Measurements from ENCODE around the gene USP35.
"Not testable (repeated sequence)": the region's sequence is repeated elsewhere in the genome, so short reads cannot be mapped to it uniquely, and the experiment has no call there.

The USP35 gene

DNA sequence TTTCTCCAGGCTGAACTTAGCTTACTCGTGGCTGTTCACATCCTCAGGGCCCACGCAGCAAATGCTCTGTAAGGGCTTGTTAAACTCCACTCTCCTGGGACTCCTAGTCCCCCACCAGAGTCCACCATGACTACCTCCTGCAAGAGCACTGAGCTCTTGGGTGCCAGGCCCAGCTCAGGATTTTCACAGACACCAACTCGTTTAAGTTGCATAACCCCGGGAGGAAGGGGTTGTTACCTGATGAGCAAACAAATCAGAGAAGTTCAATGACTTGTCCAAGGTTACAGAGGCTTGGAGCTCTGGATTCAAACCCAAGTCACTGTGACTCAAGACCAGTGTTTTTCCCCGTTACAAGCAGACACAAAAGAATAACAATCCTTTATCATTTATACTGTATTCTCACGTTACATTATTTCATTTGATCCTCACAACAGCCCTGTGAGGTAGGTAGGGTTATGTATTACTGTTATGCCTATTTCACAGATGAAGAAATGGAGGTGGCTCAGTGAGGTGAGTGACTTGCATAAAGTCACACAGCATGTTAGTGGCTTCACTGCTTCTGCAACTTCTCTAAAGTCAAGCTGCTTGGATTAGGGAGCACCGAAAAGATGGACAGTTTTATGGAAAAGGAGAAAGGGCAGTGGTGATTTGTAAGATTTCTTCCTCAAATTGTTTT is 17.7 kb upstream of the USP35 start:
- no peak for DNase-seq

DNA sequence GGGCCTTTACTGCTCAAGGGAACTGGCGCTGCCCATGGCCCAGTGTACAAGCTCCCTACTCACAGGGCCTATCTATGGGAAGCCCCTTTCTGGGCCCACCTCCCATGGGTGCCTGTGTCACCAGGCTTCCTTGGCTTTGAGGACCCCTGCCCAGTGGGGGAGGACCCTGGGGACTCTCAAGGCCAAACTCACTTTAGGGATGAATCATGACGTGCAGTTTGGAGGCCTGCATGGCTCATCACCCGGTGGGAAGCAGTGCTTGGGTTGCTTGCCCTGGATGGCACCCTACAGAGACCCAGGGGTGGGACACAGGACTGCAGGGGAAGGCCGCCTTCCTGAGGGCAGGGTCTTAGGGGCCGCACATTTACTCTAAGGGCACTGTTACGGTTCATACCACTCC is 16.8 kb upstream of the USP35 start:
- no peak for DNase-seq

DNA sequence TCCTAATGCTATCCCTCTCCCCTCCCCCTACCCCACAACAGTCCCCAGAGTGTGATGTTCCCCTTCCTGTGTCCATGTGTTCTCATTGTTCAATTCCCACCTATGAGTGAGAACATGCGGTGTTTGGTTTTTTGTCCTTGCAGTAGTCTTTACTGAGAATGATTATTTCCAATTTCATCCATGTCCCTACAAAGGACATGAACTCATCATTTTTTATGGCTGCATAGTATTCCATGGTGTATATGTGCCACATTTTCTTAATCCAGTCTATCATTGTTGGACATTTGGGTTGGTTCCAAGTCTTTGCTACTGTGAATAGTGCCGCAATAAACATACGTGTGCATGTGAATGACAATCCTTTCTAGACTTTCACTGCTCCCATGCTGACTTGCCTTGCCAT is 12.9 kb upstream of the USP35 start:
- DNase-seq = not testable (repeated sequence)

DNA sequence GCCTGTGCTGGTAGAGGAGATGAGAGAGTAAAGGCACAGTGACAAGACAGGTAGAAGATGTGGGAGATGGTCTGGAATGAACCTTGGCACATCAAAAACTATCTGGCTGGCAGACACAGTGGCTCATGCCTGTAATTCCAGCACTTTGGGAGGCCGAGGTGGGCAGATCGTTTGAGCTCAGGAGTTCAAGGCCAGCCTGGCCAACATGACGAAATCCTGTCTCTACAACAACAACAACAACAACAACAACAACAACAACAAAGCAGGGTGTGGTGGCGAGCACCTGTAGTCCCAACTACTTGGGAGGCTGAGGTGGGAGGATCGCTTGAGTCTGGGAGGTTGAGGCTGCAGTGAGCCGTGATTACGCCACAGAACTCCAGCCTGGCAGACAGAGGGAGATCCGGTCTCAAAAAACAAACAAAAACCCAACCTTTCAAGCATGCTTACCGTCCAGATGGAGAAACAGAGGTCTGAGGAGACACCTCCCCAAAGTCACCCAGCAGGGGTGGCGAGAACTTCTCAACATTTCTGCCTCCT is 12.0 kb upstream of the USP35 start:
- no peak for DNase-seq

DNA sequence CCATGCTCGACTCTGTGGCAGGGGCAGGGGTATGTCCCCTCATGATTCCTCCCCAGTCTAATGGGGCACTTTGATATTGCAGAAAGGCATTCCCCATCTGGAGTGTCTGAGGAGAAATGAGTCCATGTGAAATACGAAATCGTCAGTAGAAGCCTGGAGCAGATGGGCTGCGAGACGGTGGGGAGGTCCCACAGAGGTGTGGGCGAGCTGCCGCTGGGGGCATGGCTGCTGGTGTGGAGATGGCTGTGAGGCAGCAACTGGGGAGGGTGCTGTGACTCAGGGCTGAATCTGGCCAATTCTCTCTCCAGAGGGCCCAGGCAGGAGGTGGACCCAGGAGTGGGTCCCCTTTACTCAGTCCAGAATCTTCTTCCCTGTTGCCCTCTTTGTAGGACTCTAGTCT is 11.5 kb upstream of the USP35 start:
- DNase-seq = no peak

DNA sequence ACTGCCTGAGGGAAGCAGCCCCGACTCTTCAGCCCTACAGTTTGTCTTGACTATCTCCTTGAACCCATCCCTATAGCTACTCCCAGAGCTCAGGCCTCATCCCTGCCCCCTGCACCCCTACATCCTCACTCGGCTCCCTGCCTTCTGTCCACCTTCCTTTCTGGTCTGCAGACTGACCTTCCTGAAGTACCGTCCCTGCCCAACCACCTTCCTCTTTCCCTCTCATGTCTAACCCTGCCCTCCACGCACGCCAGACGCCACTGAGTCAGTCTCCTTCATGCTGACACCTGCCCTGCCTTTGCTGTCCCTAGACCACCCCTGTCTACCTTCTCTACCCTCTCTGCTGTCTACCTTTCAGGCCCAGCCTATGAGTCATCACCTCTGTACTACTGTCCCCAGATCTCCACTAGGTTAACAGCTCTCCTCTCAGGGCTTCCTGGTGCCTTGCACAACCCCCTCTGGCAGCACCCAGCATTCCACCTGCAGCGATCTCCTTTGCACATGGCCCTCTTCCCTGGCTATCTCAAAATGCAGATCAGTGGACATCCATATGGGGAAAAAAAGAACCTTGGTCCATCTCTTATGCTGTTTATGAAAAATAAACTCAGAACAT is 9.2 kb upstream of the USP35 start:
- no peak for DNase-seq

DNA sequence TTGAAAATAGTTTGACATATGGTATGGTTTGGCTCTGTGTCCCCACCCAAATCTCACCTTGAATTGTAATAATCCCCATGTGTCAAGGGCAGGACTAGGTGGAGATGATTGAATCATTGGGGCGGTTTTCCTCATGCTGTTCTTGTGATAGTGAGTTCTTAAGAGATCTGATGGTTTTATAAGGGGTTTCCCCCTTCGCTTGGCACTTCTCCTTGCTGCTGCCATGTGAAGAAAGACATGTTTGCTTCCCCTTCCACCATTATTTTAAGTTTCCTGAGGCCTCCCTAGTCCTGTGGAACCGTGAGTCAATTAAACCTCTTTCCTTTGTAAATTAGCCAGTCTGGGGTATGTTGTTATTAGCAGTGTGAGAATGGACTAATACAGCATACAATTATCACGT is 8.0 kb upstream of the USP35 start:
- DNase-seq = no peak

DNA sequence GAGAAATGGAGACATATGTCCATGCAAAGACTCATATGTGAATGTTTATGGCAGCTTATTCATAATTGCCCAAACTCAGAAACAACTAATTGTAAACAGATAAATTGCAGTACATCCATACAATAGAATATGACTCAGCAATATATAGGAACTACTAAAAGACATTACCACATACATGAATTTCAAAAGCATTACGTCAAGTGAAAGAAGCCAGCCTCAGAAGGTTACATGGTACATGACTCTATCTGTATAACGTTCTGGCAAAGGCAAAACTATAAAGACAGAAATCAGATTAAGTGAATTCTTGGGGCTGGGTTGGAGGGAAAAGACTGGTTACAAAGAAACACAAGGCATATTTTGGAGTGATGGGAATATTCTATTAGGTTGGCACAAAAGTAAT is 7.5 kb upstream of the USP35 start:
- no peak for DNase-seq

DNA sequence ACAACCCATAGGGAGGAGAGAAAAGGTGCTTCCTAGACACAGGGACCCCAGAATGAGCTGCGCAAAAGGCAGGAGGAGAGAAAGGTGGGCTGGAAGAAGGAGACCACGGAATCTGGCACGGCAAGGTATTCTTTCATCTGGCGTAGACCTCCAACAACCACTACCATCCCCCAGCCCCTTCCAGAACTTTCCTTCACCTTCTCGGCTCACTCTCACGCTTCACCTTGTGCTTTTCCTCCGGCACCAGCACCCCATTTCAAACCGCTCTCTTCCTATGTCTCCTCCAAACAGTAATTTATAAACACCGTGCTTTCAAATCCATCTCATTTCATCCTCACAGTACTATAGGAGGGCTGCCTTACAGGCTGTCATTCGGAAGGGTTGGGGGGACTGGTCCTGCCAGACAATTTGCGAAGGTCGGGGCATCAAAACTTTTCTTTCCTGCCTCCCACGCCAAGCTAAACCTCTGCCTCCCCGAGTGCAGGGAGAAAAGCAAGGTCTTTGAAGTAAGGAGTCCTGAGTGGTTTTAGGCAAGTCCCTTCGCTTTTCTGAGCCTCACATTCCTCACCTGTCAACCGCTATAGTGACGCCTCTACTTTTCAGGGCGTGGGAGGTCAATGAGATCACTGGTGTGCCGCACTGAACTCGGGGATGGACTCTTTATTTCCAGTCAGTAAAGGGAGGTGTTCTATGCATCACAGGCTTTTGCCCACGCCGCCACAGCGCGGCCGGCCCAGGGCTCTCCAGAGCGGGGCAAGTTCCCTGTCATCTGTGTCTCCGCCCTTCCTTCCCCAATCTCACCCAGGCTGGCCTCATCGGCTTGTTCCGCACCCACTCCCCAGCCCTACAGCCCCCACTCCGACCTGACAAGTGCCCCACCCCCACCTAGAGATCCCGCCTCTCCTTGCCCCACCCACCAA is 1.1 kb upstream of the USP35 start:
- peak; percentile 84 for DNase-seq

DNA sequence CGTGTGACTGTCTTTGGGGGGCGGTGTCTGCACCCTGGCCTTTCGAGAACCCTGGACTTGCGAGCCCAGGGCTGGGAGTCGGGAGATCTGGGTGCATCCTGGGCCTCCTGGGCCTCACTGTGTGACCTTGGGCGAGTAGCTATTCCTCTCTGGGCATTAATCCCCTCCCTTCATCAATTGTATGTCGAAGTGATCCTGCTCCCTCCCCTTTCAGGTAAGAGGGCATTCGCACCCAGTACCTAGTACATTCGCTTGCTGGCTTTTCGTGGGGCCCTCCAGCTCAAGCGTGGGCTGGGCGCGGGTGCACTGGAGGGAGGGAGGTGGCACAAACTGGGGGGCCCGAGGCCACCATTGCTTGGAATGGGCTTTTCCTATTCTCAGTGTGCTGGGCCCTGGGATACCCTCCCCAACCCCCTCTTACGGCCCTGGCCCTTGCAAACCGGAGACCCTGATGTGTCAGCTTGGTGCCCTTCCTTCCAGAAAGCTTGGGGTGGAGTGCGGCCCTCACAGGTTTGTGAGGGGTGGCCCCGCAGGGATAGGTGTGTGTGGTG is 530 bp downstream of the USP35 start:
- DNase-seq = no peak

DNA sequence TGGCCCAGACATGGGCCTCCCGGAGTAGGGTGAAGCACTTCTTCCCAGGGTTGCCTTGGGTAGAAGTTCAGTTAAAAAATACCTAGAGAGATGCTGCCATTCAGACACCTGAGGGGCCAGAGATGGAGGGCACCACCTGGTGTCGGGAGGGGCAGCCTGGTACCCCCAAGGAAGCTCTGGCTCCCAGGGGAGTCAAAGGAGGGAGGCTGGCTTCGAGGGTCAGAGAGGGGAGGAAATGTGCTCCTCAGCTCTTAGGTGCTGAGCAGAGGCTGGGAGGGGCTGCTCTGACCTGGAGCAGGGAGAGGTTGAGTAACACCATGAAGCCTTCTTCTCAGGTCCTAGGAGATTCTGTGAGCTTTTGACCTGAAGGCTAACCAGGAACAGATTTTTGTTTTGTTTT is 1.1 kb downstream of the USP35 start:
- no peak for DNase-seq

DNA sequence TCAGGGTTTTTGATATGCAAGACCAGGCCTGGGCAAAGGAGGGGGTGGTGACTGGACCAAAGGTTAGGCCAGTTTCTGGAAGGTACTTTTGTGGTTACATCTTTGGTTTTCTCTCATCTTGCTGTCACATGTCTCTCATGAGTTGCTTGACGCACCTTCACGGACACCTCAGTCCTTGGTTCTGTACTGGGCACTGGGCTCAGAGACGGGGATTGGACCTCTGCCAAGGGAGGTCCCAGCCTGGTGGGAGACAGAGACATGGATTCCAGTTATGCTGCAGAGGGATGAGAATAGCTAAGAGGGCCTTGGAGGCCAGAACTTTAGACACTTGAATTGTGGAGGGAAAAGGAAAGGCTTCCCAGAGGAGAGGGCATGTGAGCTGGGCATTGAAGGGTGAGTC is 1.7 kb downstream of the USP35 start:
- DNase-seq = no peak

DNA sequence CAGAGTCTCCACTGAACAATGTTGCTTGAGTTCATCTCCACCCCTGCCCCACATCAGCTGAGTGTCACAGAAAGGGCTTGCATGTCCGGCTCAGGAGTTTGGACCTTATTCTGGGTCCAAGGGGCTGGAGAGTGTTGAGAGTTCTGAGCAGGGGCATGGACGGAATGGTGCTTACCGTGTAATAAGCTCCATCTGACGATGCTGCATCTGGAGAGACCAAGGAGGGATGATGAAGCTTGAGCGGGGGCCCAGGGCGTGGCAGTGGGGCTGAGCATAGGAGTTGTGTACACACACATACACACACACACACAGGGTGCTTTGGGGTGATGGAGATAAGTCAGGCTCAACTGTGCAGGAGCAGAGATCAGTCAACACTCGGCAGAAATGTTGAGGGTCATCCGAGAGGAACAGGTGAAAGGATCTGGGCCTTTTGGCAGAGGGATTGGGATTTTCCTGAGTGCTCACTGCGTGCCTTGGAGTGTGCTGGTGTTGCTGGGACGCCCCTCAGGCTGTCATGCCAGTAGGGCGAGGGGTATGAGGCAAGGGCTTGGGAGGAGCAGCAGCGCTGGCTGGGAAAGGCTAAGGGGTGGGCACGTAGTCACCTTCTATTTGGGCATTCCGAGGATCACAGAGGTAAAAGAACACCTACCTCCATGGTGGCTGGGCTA is 2.3 kb downstream of the USP35 start:
- no peak for DNase-seq

DNA sequence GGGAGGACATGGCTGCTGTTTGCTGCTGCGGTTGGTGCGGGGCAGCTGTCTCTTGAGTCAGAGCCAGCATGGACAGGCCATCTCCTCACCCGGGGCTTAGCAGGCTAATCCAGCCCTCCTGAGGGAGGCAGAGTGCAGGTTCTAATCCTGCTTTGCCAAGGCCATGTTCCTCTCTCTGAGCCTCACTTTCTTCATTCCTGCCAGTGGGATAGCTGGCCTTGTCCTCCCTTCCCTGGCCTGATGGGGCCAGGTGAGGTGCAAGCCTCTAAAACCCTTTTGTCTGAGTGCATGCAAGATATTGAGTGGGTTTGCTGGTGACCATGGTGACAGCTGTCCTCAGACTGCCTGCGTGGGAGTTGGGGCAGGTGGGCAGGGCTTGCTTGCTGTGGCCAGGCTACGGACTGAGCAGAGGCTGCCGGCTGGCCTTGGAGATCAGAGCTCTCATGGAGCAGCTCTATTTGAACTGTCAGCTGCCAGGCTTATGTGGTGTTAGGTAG is 3.6 kb downstream of the USP35 start:
- DNase-seq = no peak

DNA sequence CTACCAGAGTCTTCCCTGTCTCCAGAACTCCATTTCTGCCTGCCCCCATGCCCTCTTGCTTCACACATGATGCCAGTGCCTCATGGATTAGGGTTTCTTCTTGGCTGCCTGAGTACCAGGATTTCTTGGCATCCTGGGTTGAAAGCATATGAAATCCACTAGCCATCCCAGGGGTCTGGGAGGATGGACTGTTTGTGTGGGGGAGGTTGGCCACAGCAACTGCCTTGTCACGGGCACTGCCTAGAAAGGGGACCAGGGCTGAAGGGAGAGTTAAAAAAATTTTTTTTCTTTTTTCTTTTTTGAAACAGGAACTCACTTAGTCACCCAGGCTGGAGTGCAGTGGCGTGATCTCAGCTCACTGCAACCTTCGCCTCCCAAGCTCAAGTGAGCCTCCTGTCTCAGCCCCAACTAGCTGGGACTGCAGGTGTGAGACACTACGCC is 4.2 kb downstream of the USP35 start:
- DNase-seq = no peak

DNA sequence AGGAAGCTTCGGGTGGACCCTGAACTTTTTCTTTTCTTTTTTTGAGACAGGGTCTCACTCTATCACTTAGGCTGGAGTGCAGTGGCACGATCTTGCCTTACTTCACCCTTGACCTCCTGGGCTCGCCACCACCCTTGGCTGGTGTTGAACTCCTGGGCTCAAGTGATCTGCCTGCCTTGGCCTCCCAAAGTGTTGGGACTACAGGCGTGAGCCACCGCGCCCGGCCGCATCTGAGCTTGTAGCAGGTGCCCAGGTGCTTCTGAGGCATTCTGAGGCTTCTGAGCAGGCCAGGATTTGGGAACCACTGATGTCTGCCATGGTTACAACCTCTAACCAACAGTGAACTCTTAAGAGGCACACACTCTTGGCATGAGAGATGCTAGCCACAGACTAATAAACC is 5.1 kb downstream of the USP35 start:
- no peak for DNase-seq

DNA sequence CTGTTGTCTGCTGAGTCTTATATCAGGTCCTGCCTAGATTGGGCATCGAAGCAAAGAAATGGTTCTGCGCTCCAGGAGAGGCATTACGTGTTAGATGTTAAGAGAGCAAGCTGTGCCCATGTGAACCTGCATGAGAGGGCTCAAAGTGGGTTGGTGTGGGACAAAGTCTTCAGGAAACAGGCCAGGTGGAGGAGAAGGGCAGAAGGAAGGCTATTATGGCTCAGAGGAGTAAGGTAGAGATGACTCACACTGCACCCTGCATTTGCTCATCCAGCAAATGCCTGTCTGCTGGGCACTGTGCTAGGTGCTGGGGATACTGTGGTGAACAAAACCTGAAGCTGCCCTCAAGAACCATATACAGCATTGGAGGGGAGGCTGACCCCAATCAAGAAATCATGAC is 5.8 kb downstream of the USP35 start:
- no peak for DNase-seq

DNA sequence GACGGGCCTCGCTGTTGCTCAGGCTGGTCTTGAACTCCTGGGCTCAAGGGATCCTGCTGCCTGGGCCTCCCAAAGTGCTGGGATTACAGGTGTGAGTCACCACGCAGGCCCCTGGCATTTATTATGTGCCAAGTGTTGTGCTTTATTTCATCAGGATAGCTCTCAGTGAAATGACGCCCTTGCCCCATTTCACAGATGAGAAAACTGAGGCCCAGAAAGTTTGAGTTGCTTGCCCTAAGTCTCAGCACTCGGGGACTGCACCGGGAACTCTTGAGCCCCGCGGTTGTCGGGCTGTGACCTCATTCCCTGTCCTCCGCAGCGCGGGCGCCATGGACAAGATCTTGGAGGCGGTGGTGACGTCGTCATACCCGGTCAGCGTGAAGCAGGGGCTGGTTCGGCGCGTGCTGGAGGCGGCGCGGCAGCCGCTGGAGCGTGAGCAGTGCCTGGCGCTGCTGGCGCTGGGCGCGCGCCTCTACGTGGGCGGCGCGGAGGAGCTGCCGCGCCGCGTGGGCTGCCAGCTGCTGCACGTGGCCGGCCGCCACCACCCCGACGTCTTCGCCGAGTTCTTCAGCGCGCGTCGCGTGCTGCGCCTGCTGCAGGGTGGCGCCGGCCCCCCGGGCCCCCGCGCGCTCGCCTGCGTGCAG is 7.3 kb downstream of the USP35 start:
- DNase-seq = no peak

DNA sequence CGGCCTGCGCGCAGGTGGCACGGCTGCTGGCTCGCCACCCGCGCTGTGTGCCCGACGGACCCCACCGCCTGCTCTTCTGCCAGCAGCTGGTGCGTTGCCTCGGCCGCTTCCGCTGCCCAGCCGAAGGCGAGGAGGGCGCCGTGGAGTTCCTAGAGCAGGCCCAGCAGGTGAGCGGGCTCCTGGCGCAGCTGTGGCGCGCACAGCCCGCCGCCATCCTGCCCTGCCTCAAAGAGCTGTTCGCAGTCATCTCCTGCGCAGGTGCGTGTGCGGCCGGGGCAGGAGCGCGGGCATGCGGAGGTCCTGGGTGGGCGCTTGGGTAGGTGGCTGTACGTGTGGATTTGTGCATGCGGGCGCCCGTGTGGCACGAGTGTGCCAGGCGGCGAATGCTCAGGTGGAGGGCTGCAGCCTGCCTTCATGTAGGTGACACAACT is 8.0 kb downstream of the USP35 start:
- DNase-seq = no peak

DNA sequence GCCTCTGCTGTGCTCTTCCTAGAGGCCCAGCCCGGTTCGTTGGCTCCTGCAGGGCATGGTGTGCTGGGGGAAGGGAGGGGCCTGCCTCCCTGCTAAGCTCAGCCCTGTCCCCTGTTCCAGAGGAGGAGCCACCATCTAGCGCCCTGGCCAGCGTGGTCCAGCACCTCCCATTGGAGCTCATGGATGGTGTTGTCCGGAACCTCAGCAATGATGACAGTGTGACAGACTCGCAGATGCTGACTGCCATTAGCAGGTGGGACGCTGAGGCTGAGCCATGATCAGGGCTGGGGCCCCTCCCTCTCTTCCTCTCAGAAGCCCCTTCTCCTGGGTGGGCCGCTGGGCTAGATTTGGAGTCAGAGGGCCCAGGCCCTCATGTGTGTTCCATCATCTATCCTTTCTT is 9.1 kb downstream of the USP35 start:
- no peak for DNase-seq

DNA sequence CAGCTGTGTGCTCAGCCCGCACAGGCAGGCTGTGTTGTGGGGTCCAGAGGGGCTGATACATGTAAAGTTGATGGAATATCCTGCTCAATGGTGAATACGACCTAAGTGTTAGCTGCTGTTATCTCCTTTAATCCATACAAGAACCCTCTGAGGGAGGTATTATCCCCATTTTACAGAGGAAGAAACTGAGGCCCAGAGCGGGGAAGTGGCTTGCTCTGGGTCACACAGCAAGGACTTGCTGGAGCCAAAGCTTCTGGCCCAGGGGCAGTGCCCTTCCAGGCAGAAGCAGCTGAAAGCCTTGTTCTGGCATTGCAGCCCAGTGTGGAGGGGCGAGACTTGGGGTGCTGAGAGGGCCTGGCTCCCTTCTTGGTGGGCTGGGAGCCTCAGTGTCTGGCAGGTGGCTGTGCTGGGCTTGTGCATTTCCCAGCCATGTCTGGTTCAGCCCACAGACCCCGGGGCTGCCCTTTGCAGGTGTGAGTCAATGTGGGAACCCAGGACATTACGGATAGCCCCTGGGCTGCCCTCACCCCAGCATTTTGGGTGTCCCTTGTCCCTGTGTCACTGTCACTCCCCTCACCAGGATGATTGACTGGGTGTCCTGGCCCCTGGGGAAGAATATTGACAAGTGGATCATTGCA is 10.4 kb downstream of the USP35 start:
- no peak for DNase-seq

DNA sequence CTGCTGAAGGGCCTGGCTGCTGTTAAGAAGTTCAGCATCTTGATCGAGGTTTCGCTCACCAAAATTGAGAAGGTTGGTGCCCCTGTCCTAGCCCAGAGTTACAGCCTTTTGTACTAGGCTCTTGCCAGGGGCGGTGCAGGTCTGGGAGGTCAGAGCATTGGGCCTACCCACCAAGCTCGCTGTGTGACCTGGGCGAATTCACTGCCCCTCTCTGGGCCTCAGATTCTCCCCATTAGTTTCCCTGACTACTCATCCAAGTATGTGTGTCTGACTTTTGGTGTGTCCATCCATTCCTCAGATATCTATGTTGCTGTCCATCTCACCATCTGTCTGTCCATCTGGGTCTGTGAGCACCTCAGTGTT is 10.9 kb downstream of the USP35 start:
- no peak for DNase-seq
